Measurements from ENCODE around the gene ZC3H12D.
A peak's percentile ranks its signal among the peaks of the same experiment; 100 is the strongest.
"Not testable (repeated sequence)": the region's sequence is repeated elsewhere in the genome, so short reads cannot be mapped to it uniquely, and the experiment has no call there.

Gene ZC3H12D

GRCh38 chr6:149467265-149467664, 17.5 kb downstream of the ZC3H12D start:
- TF ChIP-seq, protein P1, sequence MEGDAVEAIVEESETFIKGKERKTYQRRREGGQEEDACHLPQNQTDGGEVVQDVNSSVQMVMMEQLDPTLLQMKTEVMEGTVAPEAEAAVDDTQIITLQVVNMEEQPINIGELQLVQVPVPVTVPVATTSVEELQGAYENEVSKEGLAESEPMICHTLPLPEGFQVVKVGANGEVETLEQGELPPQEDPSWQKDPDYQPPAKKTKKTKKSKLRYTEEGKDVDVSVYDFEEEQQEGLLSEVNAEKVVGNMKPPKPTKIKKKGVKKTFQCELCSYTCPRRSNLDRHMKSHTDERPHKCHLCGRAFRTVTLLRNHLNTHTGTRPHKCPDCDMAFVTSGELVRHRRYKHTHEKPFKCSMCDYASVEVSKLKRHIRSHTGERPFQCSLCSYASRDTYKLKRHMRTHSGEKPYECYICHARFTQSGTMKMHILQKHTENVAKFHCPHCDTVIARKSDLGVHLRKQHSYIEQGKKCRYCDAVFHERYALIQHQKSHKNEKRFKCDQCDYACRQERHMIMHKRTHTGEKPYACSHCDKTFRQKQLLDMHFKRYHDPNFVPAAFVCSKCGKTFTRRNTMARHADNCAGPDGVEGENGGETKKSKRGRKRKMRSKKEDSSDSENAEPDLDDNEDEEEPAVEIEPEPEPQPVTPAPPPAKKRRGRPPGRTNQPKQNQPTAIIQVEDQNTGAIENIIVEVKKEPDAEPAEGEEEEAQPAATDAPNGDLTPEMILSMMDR (IDR thresholded peaks at IDR 0.05; ENCODE audit: insufficient read depth, low read depth, low read length, missing control alignments), result no peak
- H3K4me3 ChIP-seq (ENCODE audit: low read depth, low read length), result no peak overlapping the region
- DNase-seq (ENCODE audit: low read depth), result peak; percentile 41

- peak; percentile 58 for DNase-seq (ENCODE audit: low read depth)
- TF ChIP-seq, protein P1 (IDR thresholded peaks at IDR 0.05; ENCODE audit: insufficient read depth, low read depth, low read length, missing control alignments), result no peak
- no peak overlapping the region for H3K4me3 ChIP-seq (ENCODE audit: low read depth, low read length)
These were observed 20.4 kb downstream of the ZC3H12D start for GRCh38 chr6:149464411-149464810.

DNA sequence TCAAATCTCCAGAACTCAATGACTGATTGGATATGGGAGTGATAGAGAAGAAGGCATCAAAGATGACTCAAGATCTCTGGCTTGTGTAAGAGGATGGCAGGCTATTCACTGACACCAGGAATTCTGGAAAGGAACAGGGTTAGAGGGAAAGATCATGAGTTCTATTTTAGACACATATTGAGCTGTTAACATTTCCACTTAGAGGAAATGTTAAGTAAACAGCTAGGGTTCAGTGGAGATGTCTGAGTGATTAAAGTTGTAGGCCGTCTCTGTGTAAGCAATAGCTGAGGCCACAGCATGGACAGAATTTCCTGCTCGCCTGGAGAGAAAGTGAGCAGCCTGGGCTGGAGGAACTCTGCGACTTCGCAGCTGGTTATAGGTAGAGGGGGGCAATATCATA, 21.0 kb downstream of the ZC3H12D start:
- no peak for DNase-seq (ENCODE audit: low read depth)
- TF ChIP-seq, protein P1 (IDR thresholded peaks at IDR 0.05; ENCODE audit: insufficient read depth, low read depth, low read length, missing control alignments), result no peak
- no peak overlapping the region for H3K4me3 ChIP-seq (ENCODE audit: low read depth, low read length)

- not testable (repeated sequence) for DNase-seq (ENCODE audit: low read depth); H3K4me3 ChIP-seq (ENCODE audit: low read depth, low read length)
These were observed 22.1 kb downstream of the ZC3H12D start for GRCh38 chr6:149462712-149463111.

- TF ChIP-seq, protein P1 (IDR thresholded peaks at IDR 0.05; ENCODE audit: insufficient read depth, low read depth, low read length, missing control alignments), result no peak
- DNase-seq (ENCODE audit: low read depth), result no peak
- H3K4me3 ChIP-seq (ENCODE audit: low read depth, low read length), result no peak overlapping the region
These were observed 23.1 kb downstream of the ZC3H12D start for GRCh38 chr6:149461670-149462069.

DNA sequence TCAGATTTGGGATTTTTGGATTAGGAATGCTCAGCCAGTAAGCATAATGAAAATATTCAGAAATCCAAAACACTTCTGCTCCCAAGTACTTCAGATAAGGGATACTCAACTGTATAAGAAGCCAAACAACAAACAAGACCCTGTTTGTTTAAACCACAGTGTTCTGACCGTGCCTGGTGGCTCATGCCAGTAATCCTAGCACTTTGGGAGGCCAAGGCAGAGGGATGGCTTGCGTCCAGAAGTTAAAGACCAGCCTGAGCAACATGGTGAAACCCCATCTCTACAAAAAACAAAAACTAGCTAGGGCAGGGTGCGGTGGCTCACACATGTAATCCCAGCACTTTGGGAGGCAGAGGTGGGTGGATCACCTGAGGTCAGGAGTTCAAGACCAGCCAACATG, 24.6 kb downstream of the ZC3H12D start:
- not testable (repeated sequence) for H3K4me3 ChIP-seq (ENCODE audit: low read depth, low read length); DNase-seq (ENCODE audit: low read depth)

- DNase-seq (ENCODE audit: low read depth), result no peak
- TF ChIP-seq, protein P1 (IDR thresholded peaks at IDR 0.05; ENCODE audit: insufficient read depth, low read depth, low read length, missing control alignments), result no peak
These were observed 25.1 kb downstream of the ZC3H12D start for GRCh38 chr6:149459761-149460160.

GRCh38 chr6:149458806-149459205, 26.0 kb downstream of the ZC3H12D start:
- TF ChIP-seq, protein P1 (IDR thresholded peaks at IDR 0.05; ENCODE audit: insufficient read depth, low read depth, low read length, missing control alignments), result no peak
- DNase-seq (ENCODE audit: low read depth), result no peak
- no peak overlapping the region for H3K4me3 ChIP-seq (ENCODE audit: low read depth, low read length)

More at GRCh38 chr6:149459761-149460160, 25.1 kb downstream of the ZC3H12D start:
- no peak overlapping the region for H3K4me3 ChIP-seq (ENCODE audit: low read depth, low read length)
